Dermis microvascular lymphatic vessel endothelial cell (primary cell): Measurements from ENCODE around the gene C16orf92. TPM values are rescaled to one million over a fixed set of nuclear protein-coding genes. Genes with fewer than 3 reads are reported as not detected.
"Not testable (repeated sequence)": the region's sequence is repeated elsewhere in the genome, so short reads cannot be mapped to it uniquely, and the experiment has no call there.

Experiments
- DNase-seq, 2 donors: peaks; one replicate each; pipeline versions ENCODE4 v3.0.0 to v3.0.0-alpha.2; 2010; ENCODE audit warnings: low read depth in 2 of 2
- total RNA-seq: library from RNA; depleted of rRNA; stranded (reverse); fragments of >200 nt; gene quantifications from 2 replicates; pipeline ENCODE4 v1.2.1, GENCODE V29; 2014

Gene C16orf92
- total RNA-seq, 1 donor from 2014 or later, result not detected

DNA sequence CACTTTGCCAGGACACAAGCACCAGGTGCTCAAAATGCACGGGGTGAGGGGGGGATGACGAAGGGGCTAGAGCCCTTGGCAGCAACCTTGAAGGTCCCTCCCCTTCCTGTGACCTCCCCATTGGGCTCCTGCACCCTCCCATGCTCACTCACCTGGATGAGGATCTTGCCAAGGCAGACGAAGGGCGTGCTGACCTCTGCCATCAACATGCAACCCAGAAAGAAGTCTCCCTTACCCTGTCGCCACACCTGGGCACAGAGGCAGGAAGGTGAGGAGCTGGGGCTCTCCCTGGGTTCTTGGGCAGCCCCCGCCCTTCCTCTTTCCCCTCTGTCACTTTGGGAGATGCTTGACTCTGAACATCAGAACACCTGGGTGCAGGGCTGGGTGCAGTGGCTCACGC lies 2.6 kb downstream of the C16orf92 start:
- DNase-seq, result no peak

DNA sequence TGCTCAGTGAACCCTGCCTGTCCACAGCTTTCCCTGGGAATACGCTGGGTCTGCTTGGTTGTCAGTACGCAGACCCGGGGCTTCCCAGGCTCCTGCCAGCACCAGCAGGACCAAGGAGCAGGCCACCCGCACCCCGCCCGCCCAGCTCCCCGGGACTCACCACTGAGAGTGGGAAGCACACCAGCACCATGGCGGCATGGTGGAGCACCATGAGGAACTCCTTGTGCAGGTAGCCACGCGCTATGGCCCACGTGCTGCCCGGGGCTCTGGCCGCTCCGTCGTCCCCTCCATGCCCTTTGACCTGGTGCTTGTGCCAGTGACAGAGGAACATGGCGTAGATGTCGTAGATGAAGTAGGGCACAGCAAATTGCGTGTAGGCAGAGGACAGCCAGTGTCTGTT lies 3.5 kb downstream of the C16orf92 start:
- no peak for DNase-seq

DNA sequence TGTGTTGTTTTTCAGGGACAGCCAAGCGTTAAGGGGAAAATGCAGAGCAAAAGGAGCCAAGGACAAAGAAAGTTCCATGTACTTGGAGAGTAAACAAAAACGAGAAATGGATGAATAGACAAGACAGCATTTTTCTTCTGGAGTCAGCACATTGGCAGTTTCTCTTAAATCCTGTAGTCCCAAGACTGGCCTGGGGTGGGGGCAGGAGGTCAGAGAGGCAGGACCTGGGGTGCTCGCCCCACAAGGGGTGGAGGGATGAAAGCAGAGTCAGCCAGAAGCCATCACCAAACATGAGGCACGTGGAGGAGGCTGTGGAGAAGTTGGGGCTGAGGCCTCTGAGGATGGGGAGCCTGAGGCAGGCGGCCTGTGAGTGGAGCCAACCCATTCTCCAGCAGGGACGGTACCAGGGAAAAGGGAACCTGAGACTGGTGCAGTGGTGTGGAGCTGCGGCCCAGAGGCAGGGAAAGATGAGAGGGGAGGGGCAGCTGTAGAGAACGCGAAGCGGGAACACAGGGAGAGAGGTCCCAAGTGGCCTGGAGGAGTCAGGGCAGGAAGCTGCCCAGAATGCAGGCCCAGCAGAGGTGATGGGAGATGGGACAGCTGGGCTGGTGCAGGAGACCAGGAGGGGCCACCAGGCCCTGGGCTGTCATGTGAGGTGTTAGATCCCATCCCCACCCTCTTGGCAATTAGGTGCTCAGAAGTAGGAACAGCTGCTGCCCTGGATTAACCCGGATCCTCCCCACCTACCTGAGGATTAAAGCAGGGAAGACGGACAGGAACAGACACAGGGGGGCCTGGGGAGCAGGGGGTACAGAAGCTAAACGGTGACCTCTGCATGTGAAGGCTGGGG lies 4.8 kb downstream of the C16orf92 start:
- no peak for DNase-seq

DNA sequence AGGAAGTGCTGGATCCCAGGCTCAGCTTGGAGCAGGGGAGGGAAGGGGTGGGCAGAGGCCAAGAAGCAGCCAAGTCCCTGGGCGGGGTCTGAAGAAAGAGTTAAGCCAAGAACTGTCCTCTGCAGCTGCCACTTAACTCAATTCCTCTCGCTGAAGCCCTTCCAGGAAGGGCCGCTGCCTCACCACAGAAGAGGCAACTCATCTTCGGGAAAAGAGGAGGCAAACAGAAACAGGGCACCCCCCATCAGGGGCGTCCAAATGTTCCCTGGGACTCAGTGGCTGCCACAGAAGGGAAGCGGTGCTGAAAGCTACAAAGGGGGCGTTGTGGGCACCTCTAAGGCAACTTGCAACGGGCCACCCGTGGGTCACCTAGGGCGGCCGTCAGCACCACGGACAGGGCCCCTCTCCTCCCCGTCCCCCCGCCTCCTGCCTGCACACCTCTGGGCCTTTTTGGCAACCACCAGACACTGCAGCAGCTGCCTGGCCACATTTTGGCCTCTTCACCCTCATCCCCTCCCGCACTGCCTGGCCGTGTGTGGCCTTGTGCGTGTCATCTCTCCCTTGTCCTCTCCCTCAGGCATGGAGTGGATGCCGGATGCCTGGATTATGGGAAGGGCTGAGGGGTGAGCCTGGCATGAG lies 5.6 kb downstream of the C16orf92 start:
- DNase-seq, result no peak

DNA sequence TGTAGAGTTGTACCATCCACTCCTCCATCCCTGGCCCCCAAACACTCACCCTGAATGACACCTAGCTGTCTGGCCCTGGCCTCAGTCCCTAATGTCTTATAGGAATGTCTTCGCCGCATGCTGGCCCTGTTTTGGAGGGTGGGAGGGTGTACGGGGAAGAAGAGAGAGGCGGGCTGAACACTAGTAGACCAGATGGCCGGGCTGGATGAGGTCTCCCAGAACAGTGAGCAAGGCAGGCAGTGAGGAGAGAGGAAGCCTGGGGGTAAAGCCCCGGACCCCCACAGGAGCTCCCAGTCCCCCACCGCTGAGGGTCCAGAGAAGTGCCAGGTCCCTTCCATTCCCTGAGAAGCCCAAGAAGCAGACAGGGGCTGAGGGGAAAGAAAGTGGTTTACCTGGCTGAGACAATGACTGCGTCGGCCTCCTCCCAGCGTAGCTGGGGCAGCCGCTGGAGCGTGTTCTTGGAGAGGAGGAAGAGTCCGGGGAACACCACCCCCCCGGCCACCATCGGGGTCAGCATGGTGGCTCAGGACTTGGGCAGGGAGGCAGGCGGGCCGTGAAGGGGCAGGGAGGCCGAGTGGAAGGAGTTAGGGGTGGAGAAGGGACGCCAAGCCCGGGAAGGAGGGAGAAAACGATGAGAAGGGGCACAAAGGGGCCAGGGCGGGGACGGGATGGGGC lies 7.2 kb downstream of the C16orf92 start:
- DNase-seq, result no peak

DNA sequence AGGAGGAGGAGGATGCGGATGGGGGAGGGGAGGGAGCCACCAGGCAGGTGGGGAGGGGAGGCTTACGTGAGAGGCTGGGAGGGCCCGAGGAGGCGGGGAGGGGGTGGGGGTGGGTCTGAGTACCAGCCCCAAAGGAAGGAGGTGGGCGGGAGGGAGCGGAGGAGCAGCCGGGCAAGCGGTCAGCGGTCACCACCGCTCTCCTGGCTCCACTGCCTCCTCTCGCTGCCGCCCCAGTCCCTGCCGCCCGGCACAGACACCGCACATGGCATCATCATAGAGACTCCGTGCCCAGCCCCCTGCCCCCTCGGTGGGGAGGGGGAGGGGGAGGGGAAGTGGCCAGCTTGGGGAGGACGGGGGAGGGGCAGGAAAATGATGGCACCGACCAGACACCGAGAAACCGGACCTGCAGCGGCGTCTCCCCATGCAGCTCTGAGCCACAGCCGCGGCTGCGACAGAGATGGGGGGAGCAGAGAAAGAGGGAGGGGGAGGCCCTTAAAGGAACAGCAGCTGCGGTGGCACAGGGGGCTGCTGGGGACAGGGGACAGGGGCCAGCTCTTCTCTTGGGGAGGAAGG lies 7.9 kb downstream of the C16orf92 start, which contains the start of gene TLCD3B:
Gene TLCD3B, minus strand, starts transcription at position 431 of the 573 bp plus-strand sequence. CDS start 744 bp downstream, outside the sequence.
- DNase-seq, result no peak

DNA sequence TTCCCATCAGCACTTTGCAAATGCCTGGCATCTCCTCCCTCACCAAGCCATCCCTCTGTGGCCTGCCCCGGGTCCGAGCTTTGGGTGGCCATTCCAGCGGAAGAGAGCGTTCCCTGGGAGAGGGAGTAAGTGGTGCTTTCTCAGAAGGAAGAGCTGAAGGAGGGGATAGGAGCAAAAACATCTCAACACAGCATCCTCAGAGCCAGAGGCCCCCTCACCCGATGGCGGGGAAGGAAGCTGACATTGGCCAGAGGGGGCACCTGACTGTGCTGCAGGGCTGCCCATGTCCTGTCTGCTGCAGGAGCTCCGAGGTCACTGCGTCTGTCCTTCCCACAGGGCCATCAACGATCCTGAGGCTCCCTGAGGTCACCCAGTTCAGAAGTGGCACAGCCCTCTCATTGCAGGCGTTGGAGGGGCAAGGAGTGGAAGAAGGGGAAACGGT lies 8.5 kb downstream of the C16orf92 start:
- DNase-seq, result no peak

DNA sequence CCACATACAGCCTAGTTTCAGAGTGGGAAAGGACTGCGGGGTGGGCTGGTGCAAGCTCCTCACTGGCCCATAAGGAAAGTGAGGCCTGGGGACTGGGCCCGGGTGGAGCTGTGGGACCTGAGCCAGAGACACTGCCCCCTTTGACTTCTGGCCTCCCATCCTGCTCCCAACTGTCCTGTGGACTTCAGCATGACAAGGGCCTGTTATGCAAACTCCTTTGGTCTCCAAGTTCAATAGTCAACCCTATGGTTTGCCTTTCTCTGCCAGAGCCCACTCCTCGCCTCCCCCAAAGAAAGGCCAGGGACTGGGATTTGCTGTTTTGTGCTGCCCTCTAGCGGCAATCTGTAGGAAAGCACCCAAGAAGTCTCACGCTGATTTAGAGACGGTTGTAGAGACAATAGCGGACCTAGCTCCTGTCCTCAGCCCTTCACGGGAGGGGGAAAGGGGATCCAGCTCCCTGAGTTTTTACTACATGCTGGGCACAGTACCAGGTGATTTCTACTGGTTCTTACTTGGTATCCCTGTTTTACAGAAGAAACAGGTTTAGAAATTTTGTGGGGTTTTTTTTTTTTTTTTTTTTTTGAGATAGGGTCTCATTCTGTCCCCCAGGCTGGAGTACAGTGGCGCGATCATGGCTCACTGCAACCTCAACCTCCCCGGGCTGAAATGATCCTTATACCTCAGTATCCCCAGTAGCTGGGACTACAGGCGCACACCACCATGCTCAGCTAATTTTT lies 9.3 kb downstream of the C16orf92 start:
- DNase-seq, result peak; percentile 45 to 70

DNA sequence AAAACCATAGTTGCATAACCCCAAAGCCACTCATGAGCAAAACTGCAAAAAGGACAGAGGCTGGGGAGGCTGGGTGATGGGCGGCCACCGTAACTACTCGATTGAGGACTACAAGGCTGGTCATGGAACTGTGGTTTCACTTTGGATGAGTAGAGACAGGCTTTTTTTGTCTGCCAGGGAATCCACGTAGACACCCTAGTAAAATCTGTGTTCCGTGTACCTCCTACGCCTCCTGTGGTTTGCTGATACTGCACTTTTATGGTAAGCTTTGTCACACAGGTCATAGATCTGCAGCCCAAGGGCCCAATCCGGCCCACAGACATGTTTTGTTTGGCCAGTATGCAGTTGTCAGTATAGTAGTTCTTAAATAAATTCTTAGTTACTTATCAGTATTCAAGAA lies 10.3 kb downstream of the C16orf92 start:
- no peak for DNase-seq

DNA sequence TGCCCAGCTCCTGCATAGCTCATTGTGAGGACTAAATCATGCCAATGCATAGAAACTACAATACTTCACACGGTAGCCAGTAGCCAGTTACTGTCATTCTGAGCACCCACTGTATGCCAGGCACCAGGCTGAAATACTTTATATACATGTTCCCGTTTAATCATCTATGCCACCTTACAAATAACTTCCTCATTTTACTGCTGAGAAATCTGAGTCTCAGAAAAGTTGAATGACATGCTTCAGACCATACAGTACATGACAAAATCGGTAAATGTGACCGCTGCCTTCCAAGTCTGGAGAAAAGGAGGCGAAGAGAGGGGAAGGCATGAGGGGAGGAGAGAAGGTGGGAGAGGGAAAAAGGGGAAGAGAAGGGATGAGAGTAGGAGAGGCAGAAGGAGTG lies 17.2 kb downstream of the C16orf92 start:
- DNase-seq, result no peak

DNA sequence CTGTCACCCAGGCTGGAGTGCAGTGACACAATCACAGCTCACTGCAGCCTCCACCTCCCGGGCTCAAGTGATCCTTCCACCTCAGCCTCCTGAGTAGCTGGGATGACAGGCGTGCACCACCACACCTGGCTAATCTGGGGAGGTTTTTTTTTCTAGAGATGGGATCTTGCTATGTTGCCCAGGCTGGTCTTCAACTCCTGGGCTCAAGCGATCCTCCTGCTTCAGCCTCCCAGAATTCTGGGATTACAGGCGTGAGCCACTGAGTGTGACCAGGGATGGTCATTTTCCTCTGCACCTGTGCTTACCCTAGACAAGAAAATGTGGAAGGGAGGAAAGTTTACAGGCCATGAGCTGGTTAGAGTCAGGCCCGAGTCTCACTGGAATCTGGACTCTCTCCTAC lies 17.7 kb downstream of the C16orf92 start:
- DNase-seq, result not testable (repeated sequence)

DNA sequence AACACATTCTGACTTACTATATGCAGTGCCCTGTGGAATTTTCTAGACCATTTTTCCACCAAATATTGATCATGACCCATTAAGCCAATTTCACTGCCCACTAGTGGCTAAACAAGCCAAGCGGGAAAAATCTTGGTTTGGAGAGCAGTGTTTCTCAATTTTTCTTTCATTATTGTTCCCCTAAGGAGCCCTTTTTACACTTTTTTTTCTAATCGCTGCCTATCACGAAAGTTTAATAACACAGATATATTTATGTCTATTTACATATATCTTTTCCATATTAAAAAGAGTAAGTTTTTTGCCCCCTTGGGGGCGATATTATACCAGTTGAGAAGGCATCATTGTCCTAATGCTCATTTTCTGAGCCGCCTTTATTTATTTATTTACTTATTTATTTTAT lies 18.8 kb downstream of the C16orf92 start:
- peak; percentile 38 to 60 for DNase-seq

DNA sequence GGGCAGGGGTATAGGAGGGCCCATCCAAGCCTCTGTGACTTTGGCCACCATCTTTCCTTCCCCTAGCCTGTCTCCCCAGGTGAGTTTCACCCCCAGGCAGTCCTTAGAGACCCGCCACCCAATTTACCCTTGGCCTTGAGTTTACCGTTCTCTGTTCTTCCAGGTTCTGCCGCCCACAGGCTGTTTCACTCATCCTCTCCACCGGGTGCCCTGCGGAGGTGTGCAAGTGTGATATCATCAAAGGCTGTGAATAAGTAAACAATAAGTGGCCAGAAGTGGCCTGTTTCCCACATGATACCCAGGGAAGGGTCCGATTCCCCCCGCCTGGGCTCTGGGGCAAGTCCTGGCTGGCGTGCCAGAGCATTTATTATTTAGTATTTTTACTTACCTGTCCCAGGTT lies 23.2 kb downstream of the C16orf92 start:
- DNase-seq, result no peak

DNA sequence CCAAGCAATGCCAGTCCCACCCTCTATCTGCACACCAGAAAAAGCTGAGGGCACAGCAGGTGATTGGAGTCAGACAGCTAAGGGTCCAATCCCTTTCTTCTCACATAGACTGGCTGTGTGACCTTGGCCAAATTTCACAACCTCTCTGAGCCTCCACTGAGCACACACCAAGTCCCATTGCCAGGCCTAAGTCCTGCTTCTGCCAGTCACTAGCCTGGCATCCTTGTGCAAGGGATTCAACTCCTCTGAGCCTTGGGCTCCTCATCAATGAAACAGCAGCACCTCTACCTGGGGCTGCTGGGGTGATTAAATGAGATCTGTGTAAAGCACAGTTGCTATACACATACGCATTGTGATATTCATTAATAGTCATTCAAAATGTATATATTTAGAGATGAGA lies 23.6 kb downstream of the C16orf92 start:
- no peak for DNase-seq

DNA sequence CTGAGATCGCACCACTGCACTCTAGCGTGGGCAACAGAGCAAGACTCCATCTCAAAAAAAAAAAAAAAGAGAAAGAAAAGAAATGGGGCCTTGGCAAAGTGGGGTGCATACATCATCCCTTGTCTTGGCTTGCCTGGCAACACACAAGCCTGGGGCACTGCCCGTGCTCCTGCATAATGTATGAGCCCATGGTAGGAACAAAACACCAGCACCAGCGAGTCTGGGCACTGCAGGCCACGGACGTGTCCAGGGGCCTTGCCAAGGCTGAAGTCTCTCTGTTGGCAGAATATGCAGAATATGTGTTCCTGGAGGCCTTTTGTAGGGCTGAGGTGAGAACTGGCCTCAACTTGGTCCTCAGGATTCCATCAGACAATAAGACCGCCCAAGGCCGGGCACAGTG lies 26.9 kb downstream of the C16orf92 start:
- no peak for DNase-seq

DNA sequence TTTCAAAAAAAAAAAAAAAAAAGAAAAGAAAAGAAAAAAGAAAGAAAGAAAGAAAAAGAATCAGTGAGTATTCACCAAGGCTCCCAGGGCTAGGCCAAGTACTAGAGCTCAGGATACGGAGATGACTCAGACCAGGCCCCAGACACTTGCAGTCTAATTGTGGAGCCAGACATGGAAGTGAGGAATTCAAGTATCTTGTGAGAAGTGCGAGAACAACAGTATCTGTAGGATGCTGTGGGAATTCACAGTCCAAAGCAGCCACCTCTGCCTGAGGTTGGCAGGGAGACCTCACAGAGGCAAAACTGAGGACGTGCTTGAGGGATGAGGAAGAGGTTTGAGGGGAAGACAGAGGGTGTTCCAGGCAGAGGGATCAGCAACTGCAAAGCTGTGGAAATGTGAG lies 28.5 kb downstream of the C16orf92 start:
- peak in 1 of 2 donors; percentile 78 for DNase-seq

DNA sequence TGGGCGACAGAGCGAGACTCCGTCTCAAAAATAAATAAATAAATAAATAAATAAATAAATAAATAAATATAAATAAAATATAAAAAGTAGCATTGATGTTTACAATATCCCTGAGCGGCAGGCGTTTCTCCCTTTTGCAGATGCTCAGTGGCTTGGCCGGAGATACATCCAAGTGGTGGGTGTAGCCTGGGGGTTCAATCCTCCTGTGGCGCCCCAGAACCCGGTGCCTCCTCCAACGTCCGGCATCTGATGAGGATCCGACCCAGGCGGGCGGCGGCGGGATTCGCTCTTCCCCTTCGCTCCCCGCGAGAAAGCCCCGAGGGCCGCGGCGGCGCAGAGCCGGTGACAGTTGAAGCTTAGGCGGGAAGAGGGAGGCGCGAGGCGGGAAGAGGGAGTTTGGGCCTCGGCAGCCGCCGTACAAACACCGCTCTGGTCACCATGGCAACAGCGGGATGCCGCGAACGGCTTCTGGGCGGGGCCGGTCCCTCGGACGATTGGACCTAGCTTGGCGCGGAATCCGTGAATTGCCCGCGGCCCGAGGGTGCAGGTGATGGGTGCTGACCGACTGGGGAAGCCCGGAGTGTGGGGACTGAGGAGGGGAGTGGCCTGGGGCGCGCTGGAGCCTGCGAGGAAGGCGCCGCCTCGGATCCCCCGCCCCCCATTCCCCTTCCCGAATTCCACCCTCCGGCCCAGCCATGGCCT lies 29.8 kb downstream of the C16orf92 start:
- DNase-seq, result peak; percentile 72 to 91

DNA sequence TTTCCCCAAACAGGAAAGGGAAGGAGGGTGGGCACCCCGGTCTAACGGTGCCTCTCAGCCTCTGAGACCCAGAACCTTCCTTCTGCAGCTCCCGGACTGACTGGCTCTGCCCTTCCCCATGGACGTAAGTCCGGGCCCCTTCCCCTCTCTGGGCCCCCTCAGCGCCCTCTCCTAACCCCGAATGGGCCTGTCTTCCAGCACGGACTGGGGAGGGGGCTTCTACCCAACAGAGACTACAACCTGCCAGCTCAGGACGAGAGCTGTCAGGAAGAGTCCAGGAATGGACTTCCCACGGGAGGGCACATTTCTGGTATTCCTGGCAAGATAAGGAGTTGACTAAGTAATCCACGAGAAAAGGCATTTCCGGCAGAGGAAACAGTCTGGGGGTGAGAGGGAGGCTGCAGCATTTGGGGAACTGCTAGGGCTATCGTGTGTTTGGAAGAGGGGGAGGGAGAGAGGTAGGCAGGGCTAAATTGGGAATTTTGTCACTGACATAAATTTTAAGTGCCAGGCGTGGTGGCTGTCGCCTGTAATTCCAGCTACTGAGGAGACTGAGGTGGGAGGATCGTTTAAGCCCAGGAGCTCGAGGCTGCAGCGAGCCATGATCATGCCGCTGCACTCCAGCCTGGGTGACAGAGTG lies 30.5 kb downstream of the C16orf92 start:
- peak in 1 of 2 donors; percentile 33 for DNase-seq

DNA sequence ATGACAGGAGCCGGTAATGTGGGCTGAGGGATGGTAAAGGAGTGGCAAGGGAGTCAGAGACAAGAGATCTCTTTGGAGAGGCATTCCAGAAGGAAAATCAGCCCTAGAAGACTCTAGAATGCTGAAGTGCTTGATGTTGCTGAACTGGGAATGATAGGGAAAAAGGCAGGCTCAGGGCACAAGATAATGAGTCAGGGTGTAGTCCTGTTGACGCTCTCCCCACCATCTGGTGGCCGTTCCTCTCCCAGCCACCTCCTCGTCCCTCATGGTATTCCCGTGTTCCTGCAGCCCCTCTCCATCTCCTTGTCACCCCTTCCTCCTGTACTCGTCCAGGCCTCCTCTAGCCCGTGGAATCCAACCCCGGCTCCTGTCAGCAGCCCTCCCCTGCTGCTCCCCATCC lies 31.5 kb downstream of the C16orf92 start:
- no peak for DNase-seq

DNA sequence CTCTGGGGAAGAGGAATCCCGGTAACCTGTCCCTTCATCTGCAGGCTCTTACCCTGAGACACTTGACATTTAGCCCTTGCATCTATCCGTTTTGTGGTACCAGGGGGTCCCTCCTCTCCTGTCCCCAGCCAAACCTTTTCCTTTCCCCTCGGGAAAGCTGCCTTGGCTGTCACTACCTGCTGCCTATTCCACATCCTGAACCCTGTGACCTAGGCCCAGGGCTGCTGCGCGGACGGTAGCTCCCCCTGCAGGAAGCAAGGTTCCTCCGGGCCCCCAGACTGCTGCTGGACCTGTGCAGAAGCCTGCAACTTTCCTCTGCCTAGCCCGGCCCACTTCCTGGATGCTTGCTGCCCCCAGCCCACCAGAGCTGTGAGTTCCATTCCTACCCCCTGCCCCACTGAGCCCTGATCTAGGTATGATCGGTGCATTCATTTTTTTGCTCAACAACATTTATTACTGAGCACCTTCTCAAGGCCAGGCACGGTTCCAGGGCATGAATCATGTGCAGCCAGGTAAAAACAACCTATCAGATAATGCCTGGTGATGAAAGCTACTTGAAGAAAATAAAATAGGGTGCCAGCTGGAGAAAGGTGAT lies 32.1 kb downstream of the C16orf92 start:
- no peak for DNase-seq
